SK-N-SH (cell line): Measurements from ENCODE around the gene EFCAB7. TPM values are rescaled to one million over a fixed set of nuclear protein-coding genes. Genes with fewer than 3 reads are reported as not detected.

Experiments used
- CTCF ChIA-PET: fragments of 300-600, 350-600 bp; formaldehyde crosslinking; extraction: SDS; loops from one replicate; lab custom pipeline; 2021; lab: Yijun Ruan, JAX
- POLR2A ChIA-PET: fragments of 350-600 bp; sonication (Branson Sonifier 250); formaldehyde crosslinking; extraction: SDS; loops from one replicate; lab custom pipeline; 2020; ENCODE audit warnings: antibody characterized with exemption, inconsistent platforms; lab: Yijun Ruan, JAX
- DNase-seq: peaks from one replicate; pipeline ENCODE4 v3.0.0; 2012
- H2AFZ ChIP-seq: fragments of 200-600 bp; sonication (generic); 2 replicates; pipeline ENCODE4 v1.8.1; 2016; ENCODE audit warnings: antibody characterized with exemption, mild to moderate bottlenecking, low read depth
- H3F3A ChIP-seq: fragments of 200-600 bp; sonication (generic); replicated peaks from 2 replicates; pipeline ENCODE3; 2016; ENCODE audit warnings: antibody characterized with exemption, mild to moderate bottlenecking; ENCODE audit not compliant: insufficient read depth
- H3K27ac ChIP-seq, 2 experiments: fragments of 200-500 bp in 1 of 2; fragments of 200-600 bp in 1 of 2; sonication (Bioruptor generic) in 1 of 2; sonication (generic), shearing (Covaris generic) in 1 of 2; 2 replicates each; pipeline versions ENCODE4 v1.5.1 to v1.6.1; 2014 to 2016; ENCODE audit warnings: low read depth in 2 of 2, inconsistent platforms in 1 of 2, low read length in 1 of 2, mild to moderate bottlenecking in 1 of 2, mixed read lengths in 1 of 2
- H3K27me3 ChIP-seq: fragments of 200-600 bp; sonication (generic), shearing (Covaris generic); 2 replicates; pipeline ENCODE4 v1.6.1; 2016; ENCODE audit warnings: mixed run types; ENCODE audit not compliant: insufficient read depth
- H3K36me3 ChIP-seq, 2 experiments: fragments of 200-500 bp in 1 of 2; fragments of 200-600 bp in 1 of 2; sonication (Bioruptor generic) in 1 of 2; sonication (generic) in 1 of 2; replicated peaks in 1 of 2; 2 replicates each; pipeline versions ENCODE3 to v1.5.1; 2014 to 2016; ENCODE audit warnings: low read length in 1 of 2, mild to moderate bottlenecking in 1 of 2; ENCODE audit not compliant: insufficient read depth in 2 of 2, control insufficient read depth in 1 of 2
- H3K4me1 ChIP-seq, 2 experiments: fragments of 200-500 bp in 1 of 2; fragments of 200-600 bp in 1 of 2; sonication (Bioruptor generic) in 1 of 2; sonication (generic), shearing (Covaris generic) in 1 of 2; 2 replicates each; pipeline versions ENCODE4 v1.5.1 to v1.6.1; 2014 to 2016; ENCODE audit warnings: low read depth in 1 of 2, low read length in 1 of 2, mixed run types in 1 of 2; ENCODE audit not compliant: insufficient read depth in 2 of 2, control insufficient read depth in 1 of 2
- H3K4me2 ChIP-seq: fragments of 200-600 bp; sonication (generic), shearing (Covaris generic); 2 replicates; pipeline ENCODE4 v1.6.1; 2017; ENCODE audit warnings: mixed run types
- H3K4me3 ChIP-seq, 2 experiments: fragments of 200-500 bp in 1 of 2; fragments of 200-600 bp in 1 of 2; sonication (Bioruptor generic) in 1 of 2; sonication (generic), shearing (Covaris generic) in 1 of 2; 2 replicates each; pipeline versions ENCODE4 v1.5.1 to v1.8.1; 2014 to 2016; ENCODE audit warnings: low read depth in 2 of 2, inconsistent platforms in 1 of 2, low read length in 1 of 2, mild to moderate bottlenecking in 1 of 2, mixed read lengths in 1 of 2, moderate library complexity in 1 of 2
- H3K79me2 ChIP-seq: fragments of 200-600 bp; sonication (generic); 2 replicates; pipeline ENCODE4 v1.8.1; 2017; ENCODE audit warnings: mild to moderate bottlenecking; ENCODE audit not compliant: insufficient read depth
- H3K9ac ChIP-seq: fragments of 200-600 bp; sonication (generic); 2 replicates; pipeline ENCODE4 v1.6.1; 2017; ENCODE audit warnings: mixed run types
- H3K9me2 ChIP-seq: fragments of 200-600 bp; sonication (generic); 2 replicates; pipeline ENCODE4 v1.6.1; 2017; ENCODE audit warnings: mixed run types
- H3K9me3 ChIP-seq: fragments of 200-600 bp; sonication (generic); 2 replicates; pipeline ENCODE4 v1.6.1; 2017; ENCODE audit warnings: mixed run types, mild to moderate bottlenecking, moderate library complexity
- H4K20me1 ChIP-seq: fragments of 200-600 bp; sonication (generic); 2 replicates; pipeline ENCODE4 v1.6.1; 2017; ENCODE audit warnings: mild to moderate bottlenecking, mixed run types; ENCODE audit not compliant: insufficient read depth
- CTCF ChIP-seq: fragments of 200-600 bp; sonication (generic); IDR thresholded peaks from 2 replicates; pipeline ENCODE4 v1.6.1; 2017; ENCODE audit warnings: antibody characterized with exemption, mild to moderate bottlenecking, moderate library complexity
- EZH2phosphoT487 ChIP-seq: fragments of 200-600 bp; sonication (generic); IDR thresholded peaks from 2 replicates; pipeline ENCODE4 v1.6.1; 2017; ENCODE audit warnings: low read depth, mixed run types, mild to moderate bottlenecking, antibody characterized with exemption, moderate library complexity, borderline replicate concordance
- FOSL2 ChIP-seq: IDR thresholded peaks from 2 replicates; pipeline ENCODE4 v1.4.0; 2012; ENCODE audit warnings: low read depth, mild to moderate bottlenecking, moderate library complexity, borderline replicate concordance
- FOXJ3 ChIP-seq: sonication (generic); formaldehyde crosslinking; IDR thresholded peaks from 2 replicates; pipeline ENCODE4 v1.5.1; 2020; ENCODE audit warnings: mild to moderate bottlenecking, missing genetic modification reagents
- FOXM1 ChIP-seq: IDR thresholded peaks from 2 replicates; pipeline ENCODE4 v1.4.0; 2012; ENCODE audit warnings: low read depth, mild to moderate bottlenecking
- JUND ChIP-seq: IDR thresholded peaks from 2 replicates; pipeline ENCODE4 v1.4.0; 2012
- MAX ChIP-seq: IDR thresholded peaks from 2 replicates; pipeline ENCODE4 v1.4.0; 2012; ENCODE audit warnings: low read depth
- MXI1 ChIP-seq: IDR thresholded peaks from 2 replicates; pipeline ENCODE4 v1.6.1; 2012; ENCODE audit warnings: mild to moderate bottlenecking, low read depth, low read length, improper control_type of control experiment
- PBX3 ChIP-seq: IDR thresholded peaks from 2 replicates; pipeline ENCODE4; 2012
- RCOR1 ChIP-seq: fragments of 150-350 bp; IDR thresholded peaks from 2 replicates; pipeline ENCODE4 v1.6.1; 2017; ENCODE audit warnings: antibody characterized with exemption, low read length
- SIN3A ChIP-seq: IDR thresholded peaks from 2 replicates; pipeline ENCODE4 v1.6.1; 2012; ENCODE audit warnings: low read depth, mild to moderate bottlenecking, low read length, moderate library complexity, borderline replicate concordance
- SMC3 ChIP-seq: IDR thresholded peaks from 2 replicates; pipeline ENCODE4 v1.6.1; 2012; ENCODE audit warnings: low read depth, low read length, improper control_type of control experiment
- TAF1 ChIP-seq: IDR thresholded peaks from 2 replicates; pipeline ENCODE4 v1.6.1; 2012; ENCODE audit warnings: low read depth, mild to moderate bottlenecking, low read length, moderate library complexity, borderline replicate concordance
- TCF12 ChIP-seq: IDR thresholded peaks from 2 replicates; pipeline ENCODE4 v1.4.0; 2012
- TEAD4 ChIP-seq: IDR thresholded peaks from 2 replicates; pipeline ENCODE4 v1.4.0; 2012; ENCODE audit warnings: mild to moderate bottlenecking, borderline replicate concordance; ENCODE audit not compliant: insufficient read depth
- USF2 ChIP-seq: fragments of 150-350 bp; IDR thresholded peaks from 2 replicates; pipeline ENCODE4 v1.6.1; 2017; ENCODE audit warnings: antibody characterized with exemption, low read length, low read depth, borderline replicate concordance
- YY1 ChIP-seq: IDR thresholded peaks from 2 replicates; pipeline ENCODE4 v1.4.0; 2012; ENCODE audit warnings: low read depth, mild to moderate bottlenecking
- ZBTB33 ChIP-seq: IDR thresholded peaks from 2 replicates; pipeline ENCODE4 v1.4.0; 2012; ENCODE audit warnings: low read depth, borderline replicate concordance
- WGBS: methylation state at CpG from one replicate; pipeline ENCODE4 v1.1.6; 2017; ENCODE audit warnings: low lambda C conversion rate; 5-methylcytosine and 5-hydroxymethylcytosine counted together
- polyA plus RNA-seq, 3 experiments: library from polyadenylated mRNA; depleted of rRNA; stranded (reverse); fragments of >200 nt; gene quantifications; 2 replicates each; pipeline ENCODE4 v1.2.3, GENCODE V29; 2012

The EFCAB7 gene
- polyA plus RNA-seq, 1 of the 3 experiments (the other 2 are of a cell fraction): 2.4 TPM

- WGBS: 51% methylated on average over 17 of the region's 18 CpGs
- H3K9me2 ChIP-seq: no peaks in the 10 kb centered on the region
- H3K9ac ChIP-seq: peak overlapping the region; percentile 77
- CTCF ChIA-PET: interaction anchor here (0.8 to 1.4 kb wide), 3 partner anchors 17 to 82 kb away, joined by 3 to 8 read pairs (median 3); no protein-coding TSS in a partner anchor
- no peaks in the 10 kb centered on the region for H3K9me3 ChIP-seq
- H3K27me3 ChIP-seq: no peaks in the 10 kb centered on the region
- H2AFZ ChIP-seq: peak overlapping the region; percentile 93
- H3K79me2 ChIP-seq: peaks cover 26% of the 10 kb centered on the region
- peak overlapping the region; percentile 74 to 90 for H3K27ac ChIP-seq
- H3K4me3 ChIP-seq: peak overlapping the region; percentile 88 to 95
- H3K4me2 ChIP-seq: peak overlapping the region; percentile 97
- 0 out of 2 replicates have a peak, but pooled peaks have one; percentile 6 for TF ChIP-seq RCOR1
- TF ChIP-seq TEAD4: no peak
- TF ChIP-seq SMC3: no peak
- TF ChIP-seq USF2: no peak
- peak; percentile 23 for DNase-seq
- H3K36me3 ChIP-seq: no peaks in the 10 kb centered on the region
- peaks cover 4% of the 10 kb centered on the region for H3F3A ChIP-seq
- no peaks in the 10 kb centered on the region for H4K20me1 ChIP-seq
- peaks cover 0 to 6% of the 10 kb centered on the region in 2 experiments; a peak in 1 of 4 replicates for H3K4me1 ChIP-seq
- POLR2A ChIA-PET: no interaction called here
Measured at GRCh38 chr1:63592536-63593302, 69.4 kb downstream of the EFCAB7 start.

- H2AFZ ChIP-seq: peak within 1 kb of the TSS; percentile 93
- TF ChIP-seq FOSL2 (no peak), TCF12 (no peak), RCOR1 (peak; percentile 17; the same call in 1 of the 2 replicates), JUND (no peak), TAF1 (peak; percentile 30; the same call in 1 of the 2 replicates), PBX3 (peak; percentile 35; the same call in 1 of the 2 replicates), SIN3A (peak; percentile 88; the same call in 1 of the 2 replicates), MAX (peak; percentile 78), ZBTB33 (no peak), FOXM1 (no peak), YY1 (0 out of 2 replicates have a peak, but pooled peaks have one; percentile 54), CTCF (no peak), FOXJ3 (CRISPR knock-in tag) (no peak), MXI1 (peak; percentile 89), EZH2phosphoT487 (no peak)
- TF ChIP-seq, all 33 proteins: peak for 7
- peaks cover 28% of the 10 kb centered on the region for H3K79me2 ChIP-seq
- peak within 1 kb of the TSS; percentile 74 to 90 for H3K27ac ChIP-seq
- H3K9ac ChIP-seq: peak within 1 kb of the TSS; percentile 77
- DNase-seq: peak; percentile 90
- H3K27me3 ChIP-seq: no peaks in the 10 kb centered on the region
- no peaks in the 10 kb centered on the region for H4K20me1 ChIP-seq
- H3K9me2 ChIP-seq: no peaks in the 10 kb centered on the region
- H3K4me1 ChIP-seq: peaks cover 0 to 6% of the 10 kb centered on the region in 2 experiments; a peak in 1 of 4 replicates
- peak within 1 kb of the TSS; percentile 88 to 95 for H3K4me3 ChIP-seq
- 2% methylated on average over 17 of the region's 64 CpGs for WGBS
- H3K9me3 ChIP-seq: no peaks in the 10 kb centered on the region
- ChIA-PET POLR2A (no interaction called here), CTCF (interaction anchor here (0.8 to 1.4 kb wide), 5 partner anchors 16 to 107 kb away, joined by 3 to 8 read pairs (median 3); no protein-coding TSS in a partner anchor)
- peak within 1 kb of the TSS; percentile 97 for H3K4me2 ChIP-seq
- H3K36me3 ChIP-seq: no peaks in the 10 kb centered on the region
- peaks cover 4% of the 10 kb centered on the region for H3F3A ChIP-seq
Measured at GRCh38 chr1:63593303-63593885, 70.1 kb downstream of the EFCAB7 start, which contains the start of gene PGM1. TSS of gene PGM1 (plus strand) at chr1:63593411. CDS start at chr1:63593489, 78 bp downstream.
